ENCODE data around the gene NR1H4.
"Not testable (repeated sequence)": the region's sequence is repeated elsewhere in the genome, so short reads cannot be mapped to it uniquely, and the experiment has no call there.

The NR1H4 gene

DNA sequence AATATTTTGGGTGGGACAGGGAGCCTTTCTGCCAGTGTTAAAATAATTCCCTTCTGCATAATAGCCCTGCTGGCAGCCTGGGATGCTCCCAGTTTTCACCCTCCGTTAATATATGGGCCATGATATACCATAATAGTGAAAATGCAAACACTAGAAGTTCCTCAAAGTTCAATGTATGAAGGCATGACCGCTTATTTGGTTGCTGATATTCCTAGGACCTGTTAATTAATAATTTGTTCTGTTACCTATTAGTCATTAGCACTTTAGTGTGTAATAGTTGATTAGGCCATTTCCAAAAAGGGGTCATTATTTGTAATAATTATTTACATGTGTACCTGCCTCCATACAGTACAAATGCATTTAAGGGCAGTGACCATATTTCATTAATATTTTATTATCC, 20.4 kb downstream of the NR1H4 start:
- no peaks in the 10 kb centered on the region for H3K36me3 ChIP-seq (ENCODE audit: control insufficient read depth, low read depth, low read length)
- H3K9me3 ChIP-seq (ENCODE audit: control insufficient read depth, low read depth, low read length) = no peaks in the 10 kb centered on the region
- no peak overlapping the region for H3K9ac ChIP-seq (ENCODE audit: low read length)
- no peak overlapping the region for H3K27ac ChIP-seq (ENCODE audit: low read length)
- H3K4me1 ChIP-seq (ENCODE audit: control insufficient read depth, low read depth, low read length) = no peaks in the 10 kb centered on the region
- no peaks in the 10 kb centered on the region for H3K27me3 ChIP-seq (ENCODE audit: control insufficient read depth, insufficient read depth, low read length)
- H3K4me3 ChIP-seq (ENCODE audit: low read length) = no peak overlapping the region

DNA sequence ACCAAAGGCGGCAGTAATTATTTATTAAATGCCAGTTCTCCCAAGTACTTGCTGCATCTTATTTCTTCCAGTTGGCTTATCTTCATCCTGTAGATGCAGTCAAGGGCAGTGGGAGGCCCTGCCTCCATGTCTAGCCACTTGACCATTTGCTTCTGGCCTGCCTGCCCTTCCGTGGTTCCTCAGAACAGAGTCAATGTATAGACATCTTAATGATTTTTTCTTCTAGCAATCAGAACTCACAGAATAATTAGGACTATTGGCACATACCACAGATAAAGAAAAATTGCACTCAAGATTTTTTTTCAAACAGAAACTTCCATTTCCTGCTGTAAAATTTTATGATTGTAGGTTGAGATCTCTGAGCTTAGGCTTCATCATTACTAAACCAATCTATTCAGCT, 20.9 kb downstream of the NR1H4 start:
- H3K4me3 ChIP-seq (ENCODE audit: low read length) = no peak overlapping the region
- H3K4me1 ChIP-seq (ENCODE audit: control insufficient read depth, low read depth, low read length) = no peaks in the 10 kb centered on the region
- no peaks in the 10 kb centered on the region for H3K27me3 ChIP-seq (ENCODE audit: control insufficient read depth, insufficient read depth, low read length)
- H3K27ac ChIP-seq (ENCODE audit: low read length) = no peak overlapping the region
- no peak overlapping the region for H3K9ac ChIP-seq (ENCODE audit: low read length)
- no peaks in the 10 kb centered on the region for H3K9me3 ChIP-seq (ENCODE audit: control insufficient read depth, low read depth, low read length)
- H3K36me3 ChIP-seq (ENCODE audit: control insufficient read depth, low read depth, low read length) = no peaks in the 10 kb centered on the region

DNA sequence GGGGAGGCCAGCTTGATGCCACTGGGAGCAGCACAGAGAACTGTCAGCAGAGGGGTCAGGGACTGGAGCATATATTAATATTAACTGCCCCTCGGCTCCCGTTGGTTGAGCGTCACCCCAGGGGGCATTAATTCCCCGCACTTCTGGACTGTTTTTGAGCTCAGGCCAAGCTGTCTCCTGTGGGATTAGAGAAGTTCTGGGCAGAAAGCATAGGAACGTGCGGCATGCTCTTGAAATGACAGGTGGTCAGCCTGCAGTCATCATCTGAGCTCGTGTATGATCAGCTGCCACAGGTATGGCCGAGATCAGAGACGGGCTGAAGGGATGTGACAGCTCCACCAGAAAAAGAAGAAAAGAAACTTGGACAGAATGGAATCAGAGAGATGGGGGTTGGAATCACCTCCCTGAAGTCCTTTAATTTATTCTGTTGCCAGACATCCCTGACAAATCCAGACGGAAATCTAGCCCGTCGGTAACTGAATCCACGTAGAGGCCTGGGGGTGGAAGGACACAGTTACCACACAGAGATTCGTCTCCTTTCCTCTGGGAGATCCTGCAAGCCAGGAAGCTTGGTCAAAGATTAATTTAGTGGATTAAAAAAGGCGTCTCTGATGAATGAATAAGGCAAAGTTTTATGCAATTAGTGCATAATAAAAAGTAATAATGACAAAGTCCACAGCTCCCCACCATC, 23.6 kb downstream of the NR1H4 start:
- no peaks in the 10 kb centered on the region for H3K4me1 ChIP-seq (ENCODE audit: control insufficient read depth, low read depth, low read length)
- no peaks in the 10 kb centered on the region for H3K36me3 ChIP-seq (ENCODE audit: control insufficient read depth, low read depth, low read length)
- no peak overlapping the region for H3K27ac ChIP-seq (ENCODE audit: low read length)
- no peaks in the 10 kb centered on the region for H3K27me3 ChIP-seq (ENCODE audit: control insufficient read depth, insufficient read depth, low read length)
- no peaks in the 10 kb centered on the region for H3K9me3 ChIP-seq (ENCODE audit: control insufficient read depth, low read depth, low read length)
- no peak overlapping the region for H3K9ac ChIP-seq (ENCODE audit: low read length)
- no peak overlapping the region for H3K4me3 ChIP-seq (ENCODE audit: low read length)

DNA sequence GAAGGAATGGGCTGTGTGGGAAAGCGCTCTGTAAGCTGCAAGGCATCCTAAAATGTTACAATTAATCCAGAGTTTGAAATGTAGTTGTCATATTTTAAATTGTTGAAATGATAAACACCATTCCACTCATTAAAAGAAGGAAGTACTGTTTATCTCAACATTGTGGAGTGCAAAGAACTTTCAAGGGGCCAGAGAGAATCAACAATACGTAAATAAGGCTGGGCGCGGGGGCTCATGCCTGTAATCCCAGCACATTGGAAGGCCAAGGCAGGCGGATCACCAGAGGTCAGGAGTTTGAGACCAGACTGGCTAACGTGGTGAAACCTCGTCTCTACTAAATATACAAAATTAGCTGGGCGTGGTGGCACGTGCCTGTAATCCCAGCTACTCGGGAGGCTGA, 24.5 kb downstream of the NR1H4 start:
- H3K27ac ChIP-seq (ENCODE audit: low read length) = no peak overlapping the region
- no peaks in the 10 kb centered on the region for H3K4me1 ChIP-seq (ENCODE audit: control insufficient read depth, low read depth, low read length)
- H3K4me3 ChIP-seq (ENCODE audit: low read length) = no peak overlapping the region
- H3K36me3 ChIP-seq (ENCODE audit: control insufficient read depth, low read depth, low read length) = no peaks in the 10 kb centered on the region
- H3K9ac ChIP-seq (ENCODE audit: low read length) = no peak overlapping the region
- no peaks in the 10 kb centered on the region for H3K27me3 ChIP-seq (ENCODE audit: control insufficient read depth, insufficient read depth, low read length)
- H3K9me3 ChIP-seq (ENCODE audit: control insufficient read depth, low read depth, low read length) = no peaks in the 10 kb centered on the region

DNA sequence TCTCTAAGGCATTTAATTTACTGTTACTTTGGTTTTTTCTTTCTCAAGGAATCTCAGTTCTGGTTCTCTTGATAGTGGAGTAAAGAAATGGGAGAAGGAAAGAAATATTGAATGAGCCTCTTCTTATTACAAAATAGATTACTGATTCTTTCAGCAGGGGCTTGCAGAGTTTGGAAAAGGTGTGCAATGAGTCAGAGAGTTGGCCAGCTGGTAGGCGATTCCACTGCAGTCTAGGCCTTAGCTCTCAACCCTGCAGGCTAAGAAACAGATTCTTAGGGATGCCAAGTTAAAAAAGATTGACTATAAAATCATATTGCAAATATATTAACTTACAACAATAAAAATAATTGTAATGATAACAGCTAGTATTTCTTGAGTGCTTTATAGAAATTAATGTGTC, 25.8 kb downstream of the NR1H4 start:
- H3K9ac ChIP-seq (ENCODE audit: low read length) = no peak overlapping the region
- H3K9me3 ChIP-seq (ENCODE audit: control insufficient read depth, low read depth, low read length) = no peaks in the 10 kb centered on the region
- no peaks in the 10 kb centered on the region for H3K27me3 ChIP-seq (ENCODE audit: control insufficient read depth, insufficient read depth, low read length)
- no peaks in the 10 kb centered on the region for H3K4me1 ChIP-seq (ENCODE audit: control insufficient read depth, low read depth, low read length)
- no peaks in the 10 kb centered on the region for H3K36me3 ChIP-seq (ENCODE audit: control insufficient read depth, low read depth, low read length)
- no peak overlapping the region for H3K27ac ChIP-seq (ENCODE audit: low read length)
- no peak overlapping the region for H3K4me3 ChIP-seq (ENCODE audit: low read length)

DNA sequence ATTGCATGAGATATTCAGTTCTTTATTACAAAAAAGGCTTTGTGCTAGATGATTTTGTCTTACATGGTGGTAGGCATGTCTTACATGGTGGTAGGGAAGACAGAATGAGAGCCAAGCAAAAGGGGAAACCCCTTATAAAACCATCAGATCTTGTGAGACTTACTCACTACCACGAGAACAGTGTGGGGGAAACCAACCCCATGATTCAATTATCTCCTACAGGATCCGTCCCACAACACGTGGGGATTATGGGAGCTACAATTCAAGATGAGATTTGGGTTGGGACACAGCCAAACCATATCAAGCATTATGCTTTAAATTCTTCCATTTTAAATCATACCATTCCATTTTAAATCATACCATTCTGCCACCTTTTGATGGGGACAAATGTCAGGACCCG, 29.1 kb downstream of the NR1H4 start:
- not testable (repeated sequence) for H3K9ac ChIP-seq (ENCODE audit: low read length); H3K9me3 ChIP-seq (ENCODE audit: control insufficient read depth, low read depth, low read length); H3K4me1 ChIP-seq (ENCODE audit: control insufficient read depth, low read depth, low read length); H3K27ac ChIP-seq (ENCODE audit: low read length); H3K27me3 ChIP-seq (ENCODE audit: control insufficient read depth, insufficient read depth, low read length); H3K36me3 ChIP-seq (ENCODE audit: control insufficient read depth, low read depth, low read length); H3K4me3 ChIP-seq (ENCODE audit: low read length)

DNA sequence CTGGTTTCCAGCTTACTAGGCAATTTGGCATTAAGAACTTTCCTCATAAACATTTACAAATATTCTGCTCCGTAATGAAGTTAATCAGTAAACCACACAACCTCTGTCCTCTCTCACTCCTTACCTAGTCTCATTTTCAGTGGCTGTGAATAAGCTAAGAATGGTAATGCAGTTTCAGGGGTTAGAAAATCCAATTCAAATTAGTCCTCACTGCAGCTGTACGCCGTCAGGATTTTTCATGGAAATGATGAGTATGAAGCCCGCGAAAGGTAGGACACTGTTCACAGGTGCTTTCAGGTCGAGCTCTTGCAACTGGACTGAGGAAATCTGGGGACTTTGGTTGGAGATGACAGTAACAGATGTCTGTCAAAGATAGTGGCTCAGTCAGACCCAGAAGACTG, 29.6 kb downstream of the NR1H4 start:
- Histone ChIP-seq H3K27ac (ENCODE audit: low read length) (no peak overlapping the region), H3K4me3 (ENCODE audit: low read length) (no peak overlapping the region), H3K36me3 (ENCODE audit: control insufficient read depth, low read depth, low read length) (no peaks in the 10 kb centered on the region), H3K4me1 (ENCODE audit: control insufficient read depth, low read depth, low read length) (no peaks in the 10 kb centered on the region), H3K9me3 (ENCODE audit: control insufficient read depth, low read depth, low read length) (no peaks in the 10 kb centered on the region), H3K27me3 (ENCODE audit: control insufficient read depth, insufficient read depth, low read length) (no peaks in the 10 kb centered on the region), H3K9ac (ENCODE audit: low read length) (no peak overlapping the region)

DNA sequence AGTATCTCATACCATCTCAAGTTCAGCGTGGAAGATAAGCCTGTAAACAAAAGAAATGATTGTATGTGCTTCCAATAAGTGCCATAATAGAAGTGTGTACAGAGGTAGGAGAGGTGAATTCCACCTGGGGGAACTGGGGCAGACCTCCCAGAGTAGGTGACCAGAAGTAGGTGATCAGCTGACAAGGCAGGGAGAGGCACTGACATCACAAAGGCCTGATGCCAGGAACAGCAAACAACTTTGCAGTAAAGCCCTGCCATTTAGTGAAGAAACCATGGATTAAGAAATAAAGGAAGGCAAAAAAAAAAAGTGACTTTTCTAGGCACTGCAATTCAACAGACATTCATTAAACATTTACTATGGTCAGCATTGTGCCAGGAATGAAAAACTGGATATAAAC, 31.1 kb downstream of the NR1H4 start:
- no peaks in the 10 kb centered on the region for H3K36me3 ChIP-seq (ENCODE audit: control insufficient read depth, low read depth, low read length)
- no peak overlapping the region for H3K27ac ChIP-seq (ENCODE audit: low read length)
- no peaks in the 10 kb centered on the region for H3K4me1 ChIP-seq (ENCODE audit: control insufficient read depth, low read depth, low read length)
- H3K27me3 ChIP-seq (ENCODE audit: control insufficient read depth, insufficient read depth, low read length) = no peaks in the 10 kb centered on the region
- H3K9me3 ChIP-seq (ENCODE audit: control insufficient read depth, low read depth, low read length) = no peaks in the 10 kb centered on the region
- no peak overlapping the region for H3K4me3 ChIP-seq (ENCODE audit: low read length)
- H3K9ac ChIP-seq (ENCODE audit: low read length) = no peak overlapping the region

DNA sequence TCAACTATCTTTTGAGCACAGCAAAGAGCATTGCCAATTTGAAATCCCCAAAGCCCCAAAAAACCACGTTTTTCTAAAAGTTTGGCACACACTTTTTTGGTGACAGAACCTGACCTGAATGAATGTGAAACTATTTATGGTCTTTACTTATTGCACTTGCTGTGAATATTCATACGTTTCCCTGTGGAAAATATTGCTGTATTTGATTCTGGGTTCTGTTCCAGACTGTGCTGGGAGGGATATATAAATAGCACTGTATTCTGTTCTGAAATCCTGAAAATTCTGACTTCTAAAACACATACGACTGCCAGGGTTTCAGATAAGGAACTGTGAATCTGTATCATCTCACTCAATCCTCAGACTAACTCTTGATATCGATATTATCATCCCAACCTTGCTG, 35.1 kb downstream of the NR1H4 start:
- no peak overlapping the region for H3K4me3 ChIP-seq (ENCODE audit: low read length)
- H3K9ac ChIP-seq (ENCODE audit: low read length) = no peak overlapping the region
- no peaks in the 10 kb centered on the region for H3K4me1 ChIP-seq (ENCODE audit: control insufficient read depth, low read depth, low read length)
- H3K36me3 ChIP-seq (ENCODE audit: control insufficient read depth, low read depth, low read length) = no peaks in the 10 kb centered on the region
- no peak overlapping the region for H3K27ac ChIP-seq (ENCODE audit: low read length)
- no peaks in the 10 kb centered on the region for H3K27me3 ChIP-seq (ENCODE audit: control insufficient read depth, insufficient read depth, low read length)
- H3K9me3 ChIP-seq (ENCODE audit: control insufficient read depth, low read depth, low read length) = no peaks in the 10 kb centered on the region

DNA sequence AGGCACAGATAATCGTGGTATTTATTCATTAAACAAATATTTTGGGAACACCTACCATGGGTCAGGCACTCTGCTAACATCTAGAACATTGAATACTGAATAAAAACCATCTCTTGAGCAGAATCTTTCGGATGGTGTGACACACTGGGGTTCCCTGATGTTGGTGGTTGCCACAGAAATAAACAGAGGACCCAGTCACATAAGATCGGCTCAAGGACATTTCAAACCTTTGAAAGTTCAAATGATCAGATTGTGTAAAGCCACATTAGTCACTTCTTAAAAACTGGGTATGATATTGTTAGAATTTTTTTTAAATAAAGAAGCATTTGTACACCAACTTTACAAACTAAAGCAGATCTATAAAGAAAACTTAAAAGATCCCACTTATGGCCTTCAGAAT, 39.0 kb downstream of the NR1H4 start:
- Histone ChIP-seq H3K9me3 (ENCODE audit: control insufficient read depth, low read depth, low read length) (no peaks in the 10 kb centered on the region), H3K27ac (ENCODE audit: low read length) (no peak overlapping the region), H3K4me3 (ENCODE audit: low read length) (no peak overlapping the region), H3K9ac (ENCODE audit: low read length) (no peak overlapping the region), H3K4me1 (ENCODE audit: control insufficient read depth, low read depth, low read length) (no peaks in the 10 kb centered on the region), H3K27me3 (ENCODE audit: control insufficient read depth, insufficient read depth, low read length) (no peaks in the 10 kb centered on the region), H3K36me3 (ENCODE audit: control insufficient read depth, low read depth, low read length) (no peaks in the 10 kb centered on the region)

DNA sequence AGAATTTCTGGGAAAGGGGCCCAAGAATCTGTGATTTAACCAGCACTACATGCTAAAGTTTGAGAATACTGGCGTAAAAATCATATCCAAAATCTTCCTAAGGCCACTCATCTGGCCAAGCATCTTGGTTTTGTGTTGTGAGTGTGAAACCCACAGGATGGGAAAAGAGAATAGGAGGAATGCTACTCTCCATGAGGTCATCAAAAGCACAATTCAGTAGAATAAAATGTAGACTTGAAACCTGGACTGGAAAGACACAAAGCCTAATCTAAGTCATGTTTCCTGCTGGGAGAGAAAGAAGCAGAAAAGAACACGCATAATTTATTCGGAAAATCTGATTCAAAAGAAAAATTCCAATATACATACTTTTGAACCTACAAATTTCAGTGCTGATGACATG, 42.3 kb downstream of the NR1H4 start:
- no peaks in the 10 kb centered on the region for H3K27me3 ChIP-seq (ENCODE audit: control insufficient read depth, insufficient read depth, low read length)

DNA sequence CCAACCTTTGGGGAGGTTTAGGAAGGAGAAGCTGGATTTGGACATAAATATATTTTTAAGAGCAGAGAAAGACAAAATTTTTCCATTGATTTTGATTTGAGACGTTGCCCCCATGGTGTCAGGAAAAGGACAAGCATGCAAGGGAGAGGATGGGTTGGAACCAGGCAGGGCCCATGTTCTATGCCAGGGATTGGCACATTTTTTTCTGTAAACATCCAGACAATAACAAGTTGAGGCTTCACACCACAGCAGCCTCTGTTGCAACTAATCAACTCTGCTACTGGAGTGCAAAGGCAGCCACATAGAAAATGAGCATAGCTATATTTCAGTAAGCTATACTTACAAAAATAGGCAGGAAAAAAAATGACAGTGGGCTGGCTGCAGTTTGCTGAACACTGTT, 44.7 kb downstream of the NR1H4 start:
- Histone ChIP-seq H3K27ac (ENCODE audit: low read length) (no peak overlapping the region), H3K9ac (ENCODE audit: low read length) (no peak overlapping the region), H3K4me3 (ENCODE audit: low read length) (no peak overlapping the region), H3K27me3 (ENCODE audit: control insufficient read depth, insufficient read depth, low read length) (no peaks in the 10 kb centered on the region), H3K36me3 (ENCODE audit: control insufficient read depth, low read depth, low read length) (no peaks in the 10 kb centered on the region), H3K4me1 (ENCODE audit: control insufficient read depth, low read depth, low read length) (no peaks in the 10 kb centered on the region), H3K9me3 (ENCODE audit: control insufficient read depth, low read depth, low read length) (no peaks in the 10 kb centered on the region)

More for the DNA sequence above, 42.3 kb downstream of the NR1H4 start:
- Histone ChIP-seq H3K36me3 (ENCODE audit: control insufficient read depth, low read depth, low read length) (no peaks in the 10 kb centered on the region), H3K27ac (ENCODE audit: low read length) (no peak overlapping the region), H3K4me1 (ENCODE audit: control insufficient read depth, low read depth, low read length) (no peaks in the 10 kb centered on the region), H3K4me3 (ENCODE audit: low read length) (no peak overlapping the region), H3K9me3 (ENCODE audit: control insufficient read depth, low read depth, low read length) (no peaks in the 10 kb centered on the region), H3K9ac (ENCODE audit: low read length) (no peak overlapping the region)
